Measurements from ENCODE around the gene ETV1. TPM values are rescaled to one million over a fixed set of nuclear protein-coding genes. Genes with fewer than 3 reads are reported as not detected.
A peak's percentile ranks its signal among the peaks of the same experiment; 100 is the strongest.
"Not testable (repeated sequence)": the region's sequence is repeated elsewhere in the genome, so short reads cannot be mapped to it uniquely, and the experiment has no call there.

ETV1 gene
- total RNA-seq, 2 experiments from 2014 or later, result 0.44 to 0.45 TPM

DNA sequence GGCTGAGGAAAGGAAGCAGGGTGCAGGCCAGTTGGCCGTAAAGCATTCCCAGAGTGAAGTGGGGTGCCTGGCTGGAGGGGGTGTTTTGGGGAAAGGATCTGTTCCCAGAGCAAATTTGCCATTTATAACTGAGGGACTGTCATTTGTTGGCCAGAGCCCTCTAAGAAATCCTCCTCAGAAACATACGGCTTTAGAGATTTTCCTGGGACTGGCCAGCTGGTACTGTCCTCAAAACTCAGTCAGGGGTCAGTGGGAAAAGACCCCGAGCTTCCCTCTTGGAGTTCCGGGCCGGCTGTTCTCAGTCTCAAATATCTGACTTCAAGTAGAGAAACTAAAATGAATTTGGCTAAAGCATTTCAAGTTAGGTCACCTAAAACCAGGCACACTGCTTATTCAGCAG, 55.9 kb downstream of the ETV1 start:
- ATAC-seq (ENCODE audit: low read depth) (no peak), DNase-seq (no peak)
- Mint-ChIP-seq H3K27me3 (no peaks in the 10 kb centered on the region), H3K9me3 (no peaks in the 10 kb centered on the region), H3K4me1 (no peaks in the 10 kb centered on the region), H3K36me3 (no peaks in the 10 kb centered on the region), H3K4me3 (no peak overlapping the region), H3K27ac (no peak overlapping the region)
- POLR2A ChIA-PET, result no interaction called here

GRCh38 chr7:13933091-13933490, 56.4 kb downstream of the ETV1 start:
- Mint-ChIP-seq H3K9me3 (no peaks in the 10 kb centered on the region), H3K4me1 (no peaks in the 10 kb centered on the region), H3K36me3 (no peaks in the 10 kb centered on the region), H3K27me3 (no peaks in the 10 kb centered on the region), H3K27ac (no peak overlapping the region), H3K4me3 (no peak overlapping the region)
- POLR2A ChIA-PET, result no interaction called here
- DNase-seq (no peak), ATAC-seq (ENCODE audit: low read depth) (no peak)

DNA sequence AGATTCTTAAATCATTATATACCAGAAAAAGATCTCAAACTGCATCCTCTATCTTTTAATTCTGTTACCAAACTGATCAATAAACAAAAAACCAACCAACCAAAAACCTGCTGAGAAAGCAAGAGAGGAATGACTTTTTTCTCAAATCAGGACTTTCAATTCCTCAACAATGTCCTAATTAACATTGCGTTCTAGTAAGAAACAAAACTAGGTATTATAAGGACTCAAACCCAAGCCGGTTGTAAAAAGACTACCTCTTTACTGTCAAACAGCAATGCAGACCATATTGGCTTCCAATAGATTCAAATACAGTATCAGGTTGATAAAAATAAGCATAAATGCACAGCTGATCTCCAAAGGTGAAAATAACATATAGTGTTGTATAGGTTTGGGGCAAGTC, 57.3 kb downstream of the ETV1 start:
- Mint-ChIP-seq H3K36me3 (no peaks in the 10 kb centered on the region), H3K4me1 (no peaks in the 10 kb centered on the region), H3K27me3 (no peaks in the 10 kb centered on the region), H3K4me3 (no peak overlapping the region), H3K9me3 (no peaks in the 10 kb centered on the region), H3K27ac (no peak overlapping the region)
- ATAC-seq (ENCODE audit: low read depth) (no peak), DNase-seq (no peak)
- POLR2A ChIA-PET, result no interaction called here

- no peaks in the 10 kb centered on the region for H3K9me3 Mint-ChIP-seq
- DNase-seq, result no peak
- peaks cover 1% of the 10 kb centered on the region for H3K4me1 Mint-ChIP-seq
- no peak overlapping the region for H3K27ac Mint-ChIP-seq
- H3K4me3 Mint-ChIP-seq, result no peak overlapping the region
- no peak for ATAC-seq (ENCODE audit: low read depth)
- H3K36me3 Mint-ChIP-seq, result no peaks in the 10 kb centered on the region
- no peaks in the 10 kb centered on the region for H3K27me3 Mint-ChIP-seq
- POLR2A ChIA-PET, result no interaction called here
These were observed 68.4 kb downstream of the ETV1 start for GRCh38 chr7:13921062-13921461.

GRCh38 chr7:13920053-13920697, 69.3 kb downstream of the ETV1 start:
- H3K4me1 Mint-ChIP-seq, result peaks cover 1% of the 10 kb centered on the region
- POLR2A ChIA-PET, result no interaction called here
- H3K4me3 Mint-ChIP-seq, result no peak overlapping the region
- no peaks in the 10 kb centered on the region for H3K36me3 Mint-ChIP-seq
- H3K27me3 Mint-ChIP-seq, result no peaks in the 10 kb centered on the region
- DNase-seq (no peak), ATAC-seq (ENCODE audit: low read depth) (no peak)
- H3K9me3 Mint-ChIP-seq, result no peaks in the 10 kb centered on the region
- no peak overlapping the region for H3K27ac Mint-ChIP-seq

GRCh38 chr7:13918333-13918732, 71.1 kb downstream of the ETV1 start:
- DNase-seq; H3K36me3 Mint-ChIP-seq; H3K4me1 Mint-ChIP-seq; H3K27me3 Mint-ChIP-seq; POLR2A ChIA-PET; ATAC-seq (ENCODE audit: low read depth); H3K27ac Mint-ChIP-seq; H3K4me3 Mint-ChIP-seq; H3K9me3 Mint-ChIP-seq: not testable (repeated sequence)

GRCh38 chr7:13917103-13917502, 72.4 kb downstream of the ETV1 start:
- H3K27me3 Mint-ChIP-seq; POLR2A ChIA-PET; ATAC-seq (ENCODE audit: low read depth); H3K4me3 Mint-ChIP-seq; H3K4me1 Mint-ChIP-seq; H3K36me3 Mint-ChIP-seq; H3K27ac Mint-ChIP-seq; DNase-seq; H3K9me3 Mint-ChIP-seq: not testable (repeated sequence)

- POLR2A ChIA-PET, result no interaction called here
- Mint-ChIP-seq H3K4me3 (no peak overlapping the region), H3K36me3 (no peaks in the 10 kb centered on the region), H3K4me1 (peaks cover 7% of the 10 kb centered on the region), H3K27me3 (no peaks in the 10 kb centered on the region), H3K9me3 (no peaks in the 10 kb centered on the region), H3K27ac (no peak overlapping the region)
- DNase-seq, result no peak
- no peak for ATAC-seq (ENCODE audit: low read depth)
These were observed 73.6 kb downstream of the ETV1 start for GRCh38 chr7:13915891-13916290.

- POLR2A ChIA-PET, result no interaction called here
- no peaks in the 10 kb centered on the region for H3K36me3 Mint-ChIP-seq
- H3K27ac Mint-ChIP-seq, result no peak overlapping the region
- H3K27me3 Mint-ChIP-seq, result no peaks in the 10 kb centered on the region
- ATAC-seq (ENCODE audit: low read depth) (no peak), DNase-seq (no peak)
- no peaks in the 10 kb centered on the region for H3K9me3 Mint-ChIP-seq
- H3K4me1 Mint-ChIP-seq, result peaks cover 22% of the 10 kb centered on the region
- H3K4me3 Mint-ChIP-seq, result no peak overlapping the region
These were observed 76.7 kb downstream of the ETV1 start for GRCh38 chr7:13912715-13913278.

GRCh38 chr7:13911909-13912308, 77.6 kb downstream of the ETV1 start:
- Mint-ChIP-seq H3K27ac (no peak overlapping the region), H3K27me3 (no peaks in the 10 kb centered on the region), H3K4me1 (peaks cover 22% of the 10 kb centered on the region), H3K9me3 (no peaks in the 10 kb centered on the region), H3K4me3 (no peak overlapping the region), H3K36me3 (no peaks in the 10 kb centered on the region)
- no peak for DNase-seq
- POLR2A ChIA-PET, result no interaction called here
- no peak for ATAC-seq (ENCODE audit: low read depth)

- Mint-ChIP-seq H3K4me3 (peak overlapping the region; percentile 23), H3K27ac (peak overlapping the region; percentile 37), H3K9me3 (peaks cover under 1% of the 10 kb centered on the region), H3K36me3 (no peaks in the 10 kb centered on the region), H3K27me3 (no peaks in the 10 kb centered on the region), H3K4me1 (peaks cover 22% of the 10 kb centered on the region)
- no peak for DNase-seq
- POLR2A ChIA-PET, result no interaction called here
- ATAC-seq (ENCODE audit: low read depth), result peak; percentile 72
These were observed 78.5 kb downstream of the ETV1 start for GRCh38 chr7:13910805-13911551.

- Mint-ChIP-seq H3K27me3 (no peaks in the 10 kb centered on the region), H3K36me3 (no peaks in the 10 kb centered on the region), H3K4me3 (peak overlapping the region; percentile 38), H3K9me3 (peaks cover 3% of the 10 kb centered on the region), H3K27ac (peak overlapping the region; percentile 77), H3K4me1 (peaks cover 22% of the 10 kb centered on the region)
- DNase-seq, result no peak
- POLR2A ChIA-PET, result interaction anchor here (0.7 kb wide), 1 partner anchor 584 kb away, joined by 3 read pairs; no protein-coding TSS in a partner anchor
- peak; percentile 45 for ATAC-seq (ENCODE audit: low read depth)
These were observed 80.6 kb downstream of the ETV1 start for GRCh38 chr7:13908667-13909397.

DNA sequence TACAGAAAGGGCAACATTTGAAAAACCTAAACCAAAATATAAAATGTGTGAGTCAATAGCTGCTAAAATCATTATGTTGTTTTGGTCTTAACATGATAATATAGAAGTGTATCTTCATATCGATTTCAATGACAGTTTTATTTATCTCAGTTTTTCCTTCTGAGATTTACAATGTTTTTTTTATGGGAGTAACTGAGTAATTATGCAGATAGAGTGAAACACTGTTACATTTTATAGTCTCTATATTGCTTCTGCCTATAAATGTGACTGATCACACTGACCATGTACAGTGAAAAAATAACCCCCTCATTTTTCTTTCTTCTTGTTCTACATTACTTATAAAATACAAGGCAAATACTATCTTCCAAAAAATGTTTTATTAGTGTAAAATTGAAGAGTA, 81.6 kb downstream of the ETV1 start:
- Mint-ChIP-seq H3K36me3 (no peaks in the 10 kb centered on the region), H3K4me3 (no peak overlapping the region), H3K4me1 (peaks cover 22% of the 10 kb centered on the region), H3K27me3 (no peaks in the 10 kb centered on the region), H3K9me3 (peaks cover 3% of the 10 kb centered on the region), H3K27ac (no peak overlapping the region)
- POLR2A ChIA-PET, result no interaction called here
- no peak for DNase-seq
- no peak for ATAC-seq (ENCODE audit: low read depth)

Data from activated naive CD8-positive, alpha-beta T cell treated with anti-CD3 and anti-CD28 coated beads, Interleukin-2, amount 10 ng/mL, durations not matched to agents 7 days and 5 days (primary cell).